GM23338 (cell line): ENCODE data around the gene TMEM38A. TPM values are rescaled to one million over a fixed set of nuclear protein-coding genes. Genes with fewer than 3 reads are reported as not detected.

Experiments used
- ATAC-seq: fragments of 200-7000 bp; cut with Tn5 transposase; 3 replicates; pipeline ENCODE4 v1.9.1; 2020
- DNase-seq: peaks from one replicate; pipeline ENCODE4 v3.0.0-alpha.2; 2015; ENCODE audit warnings: low spot score
- H2AFZ ChIP-seq: fragments of 200-600 bp; sonication (generic); 2 replicates; pipeline ENCODE4 v1.8.0; 2016; ENCODE audit warnings: antibody characterized with exemption, mild to moderate bottlenecking, moderate library complexity
- H3F3A ChIP-seq: fragments of 200-600 bp; sonication (generic); replicated peaks from 2 replicates; pipeline ENCODE4 v1.8.0; 2017; ENCODE audit warnings: antibody characterized with exemption, mixed run types, low read depth
- H3K27ac ChIP-seq: fragments of 200-600 bp; sonication (generic); 2 replicates; pipeline ENCODE4 v1.6.1; 2016; ENCODE audit warnings: low read depth
- H3K27me3 ChIP-seq: fragments of 200-600 bp; sonication (generic); 2 replicates; pipeline ENCODE4 v1.8.0; 2016; ENCODE audit warnings: mild to moderate bottlenecking, mixed run types, moderate library complexity; ENCODE audit not compliant: insufficient read depth
- H3K36me3 ChIP-seq: fragments of 200-600 bp; sonication (generic); 2 replicates; pipeline ENCODE4 v1.8.0; 2016; ENCODE audit warnings: mild to moderate bottlenecking; ENCODE audit not compliant: insufficient read depth
- H3K4me1 ChIP-seq: fragments of 200-600 bp; sonication (generic); 2 replicates; pipeline ENCODE4 v1.8.0; 2016; ENCODE audit warnings: mild to moderate bottlenecking, moderate library complexity; ENCODE audit not compliant: insufficient read depth
- H3K4me2 ChIP-seq: fragments of 200-600 bp; sonication (generic); 2 replicates; pipeline ENCODE4 v1.7.1; 2017; ENCODE audit warnings: mixed run types
- H3K4me3 ChIP-seq: fragments of 200-600 bp; sonication (generic); 2 replicates; pipeline ENCODE4 v1.6.1; 2016; ENCODE audit warnings: mixed run types
- H3K79me2 ChIP-seq: fragments of 200-600 bp; sonication (generic); replicated peaks from 2 replicates; pipeline ENCODE4 v1.8.0; 2017; ENCODE audit warnings: mild to moderate bottlenecking; ENCODE audit not compliant: insufficient read depth
- H3K9me2 ChIP-seq: fragments of 200-600 bp; sonication (generic); 2 replicates; pipeline ENCODE4 v1.8.0; 2017; ENCODE audit not compliant: insufficient read depth
- H4K20me1 ChIP-seq: fragments of 200-600 bp; sonication (generic); replicated peaks from 2 replicates; pipeline ENCODE4 v1.8.0; 2017; ENCODE audit warnings: mild to moderate bottlenecking; ENCODE audit not compliant: insufficient read depth
- H3K27ac Mint-ChIP-seq: 2 replicates; pipeline ENCODE4 v1.8.0; 2020; ENCODE audit warnings: inconsistent platforms, mild to moderate bottlenecking, moderate library complexity, mixed read lengths
- H3K27me3 Mint-ChIP-seq: 3 replicates; pipeline ENCODE4 v1.8.0; 2022; ENCODE audit warnings: low read depth, mild to moderate bottlenecking, moderate library complexity, mixed read lengths, inconsistent platforms; ENCODE audit not compliant: insufficient read depth, poor library complexity
- H3K36me3 Mint-ChIP-seq: 3 replicates; pipeline ENCODE4 v1.8.0; 2021; ENCODE audit warnings: low read depth, mild to moderate bottlenecking, inconsistent platforms, moderate library complexity, mixed read lengths
- H3K4me1 Mint-ChIP-seq: 3 replicates; pipeline ENCODE4 v1.8.0; 2020; ENCODE audit warnings: mild to moderate bottlenecking, inconsistent platforms, mixed read lengths
- H3K4me3 Mint-ChIP-seq: 3 replicates; pipeline ENCODE4 v1.8.0; 2021; ENCODE audit warnings: moderate library complexity, mild to moderate bottlenecking, inconsistent platforms, mixed read lengths
- H3K9me3 Mint-ChIP-seq: 3 replicates; pipeline ENCODE4 v1.8.0; 2020; ENCODE audit warnings: moderate library complexity, mild to moderate bottlenecking, inconsistent platforms, mixed read lengths
- CREB1 ChIP-seq: fragments of 250-450 bp; sonication (Bioruptor Pico); IDR thresholded peaks from 2 replicates; pipeline ENCODE4 v1.5.0; 2020; ENCODE audit warnings: low read depth, mild to moderate bottlenecking, moderate library complexity
- CTCF ChIP-seq, 2 experiments: fragments of 200-600 bp in 1 of 2; sonication (generic) in 1 of 2; conservative IDR thresholded peaks; 2 replicates each; pipeline versions ENCODE4 v1.5.1 to v1.6.1; 2016 to 2017; ENCODE audit warnings: antibody characterized with exemption in 2 of 2, low read depth in 2 of 2, mild to moderate bottlenecking in 2 of 2, moderate library complexity in 1 of 2
- ETS1 ChIP-seq: IDR thresholded peaks from 2 replicates; pipeline ENCODE4 v1.6.1; 2016; ENCODE audit warnings: antibody characterized with exemption
- EZH2 ChIP-seq: fragments of 200-600 bp; sonication (generic); IDR thresholded peaks from one replicate; pipeline ENCODE4 v1.8.0; 2017; ENCODE audit warnings: antibody characterized with exemption, mild to moderate bottlenecking, low read depth; ENCODE audit not compliant: unreplicated experiment
- EZH2phosphoT487 ChIP-seq: fragments of 200-600 bp; sonication (generic); IDR thresholded peaks from one replicate; pipeline ENCODE4 v1.8.1; 2018; ENCODE audit warnings: antibody characterized with exemption; ENCODE audit not compliant: unreplicated experiment
- JUNB ChIP-seq: IDR thresholded peaks from one replicate; pipeline ENCODE4 v1.6.1; 2016; ENCODE audit warnings: antibody characterized with exemption; ENCODE audit not compliant: unreplicated experiment
- NANOG ChIP-seq: IDR thresholded peaks from 2 replicates; pipeline ENCODE4 v1.6.1; 2016; ENCODE audit warnings: antibody characterized with exemption, borderline replicate concordance
- POLR2AphosphoS5 ChIP-seq: IDR thresholded peaks from 2 replicates; pipeline ENCODE4 v1.6.1; 2016; ENCODE audit warnings: antibody characterized with exemption, low read depth
- REST ChIP-seq: IDR thresholded peaks from one replicate; pipeline ENCODE4 v1.6.1; 2018; ENCODE audit warnings: antibody characterized with exemption; ENCODE audit not compliant: unreplicated experiment
- STAT1 ChIP-seq: IDR thresholded peaks from one replicate; pipeline ENCODE4 v1.6.1; 2016; ENCODE audit warnings: antibody characterized with exemption; ENCODE audit not compliant: unreplicated experiment
- ZNF114 ChIP-seq: fragments of 250-450 bp; sonication (Bioruptor Pico); IDR thresholded peaks from 2 replicates; pipeline ENCODE4 v1.5.0; 2020; ENCODE audit warnings: mild to moderate bottlenecking, moderate library complexity
- ZNF331 ChIP-seq: fragments of 250-450 bp; sonication (Bioruptor Pico); IDR thresholded peaks from 2 replicates; pipeline ENCODE4 v1.5.0; 2020; ENCODE audit warnings: low read depth, mild to moderate bottlenecking, moderate library complexity
- ZNF462 ChIP-seq: fragments of 250-450 bp; sonication (Bioruptor Pico); IDR thresholded peaks from 2 replicates; pipeline ENCODE4 v1.5.0; 2020; ENCODE audit warnings: mild to moderate bottlenecking, moderate library complexity
- polyA plus RNA-seq: library from polyadenylated mRNA; unstranded; fragments of >200 nt; fragmentation: Nextera tagmentation; extraction: Ambion mirVana; gene quantifications from 2 replicates; pipeline ENCODE4 v1.2.1, GENCODE V29; 2016
- total RNA-seq: library from RNA; depleted of rRNA; stranded (reverse); fragments of >200 nt; shearing (Covaris generic); gene quantifications from 2 replicates; pipeline ENCODE4 v1.2.3, GENCODE V29; 2014

Gene TMEM38A
- total and polyA plus RNA-seq, 2 experiments from 2014 or later = 5.9 to 14.1 TPM

GRCh38 chr19:16638666-16639065 is 22.3 kb upstream of the TMEM38A start:
- DNase-seq (no peak), ATAC-seq (no peak)
- Mint-ChIP-seq H3K27me3 (peaks cover 3% of the 10 kb centered on the region), H3K36me3 (peaks cover 58% of the 10 kb centered on the region), H3K4me1 (no peaks in the 10 kb centered on the region), H3K4me3 (no peak overlapping the region), H3K9me3 (no peaks in the 10 kb centered on the region), H3K27ac (no peak overlapping the region)
- Histone ChIP-seq H3K79me2 (peaks cover 89% of the 10 kb centered on the region), H3K4me2 (no peak overlapping the region), H3K4me1 (no peaks in the 10 kb centered on the region), H4K20me1 (peaks cover 32% of the 10 kb centered on the region), H3F3A (no peaks in the 10 kb centered on the region), H3K27ac (no peak overlapping the region; the same call in 1 of the 2 replicates), H3K27me3 (no peaks in the 10 kb centered on the region), H3K4me3 (no peak overlapping the region), H2AFZ (no peak overlapping the region), H3K36me3 (peaks cover 9% of the 10 kb centered on the region), H3K9me2 (no peaks in the 10 kb centered on the region)
- TF ChIP-seq POLR2AphosphoS5 = no peak
- no peak for TF ChIP-seq ZNF462 (CRISPR knock-in tag)
- TF ChIP-seq ETS1 = no peak
- no peak for TF ChIP-seq STAT1
- TF ChIP-seq CTCF (conservative IDR thresholded peaks at IDR 0.05; ENCODE audit: low read depth in 2 of 2) = no peak
- TF ChIP-seq REST = no peak
- TF ChIP-seq NANOG = no peak
- TF ChIP-seq ZNF331 = no peak
- TF ChIP-seq EZH2 = no peak
- TF ChIP-seq EZH2phosphoT487 = no peak
- no peak for TF ChIP-seq ZNF114 (CRISPR knock-in tag)
- no peak for TF ChIP-seq JUNB
- no peak for TF ChIP-seq CREB1 (CRISPR knock-in tag)
